ENCODE data around the gene RCOR3.

DNA sequence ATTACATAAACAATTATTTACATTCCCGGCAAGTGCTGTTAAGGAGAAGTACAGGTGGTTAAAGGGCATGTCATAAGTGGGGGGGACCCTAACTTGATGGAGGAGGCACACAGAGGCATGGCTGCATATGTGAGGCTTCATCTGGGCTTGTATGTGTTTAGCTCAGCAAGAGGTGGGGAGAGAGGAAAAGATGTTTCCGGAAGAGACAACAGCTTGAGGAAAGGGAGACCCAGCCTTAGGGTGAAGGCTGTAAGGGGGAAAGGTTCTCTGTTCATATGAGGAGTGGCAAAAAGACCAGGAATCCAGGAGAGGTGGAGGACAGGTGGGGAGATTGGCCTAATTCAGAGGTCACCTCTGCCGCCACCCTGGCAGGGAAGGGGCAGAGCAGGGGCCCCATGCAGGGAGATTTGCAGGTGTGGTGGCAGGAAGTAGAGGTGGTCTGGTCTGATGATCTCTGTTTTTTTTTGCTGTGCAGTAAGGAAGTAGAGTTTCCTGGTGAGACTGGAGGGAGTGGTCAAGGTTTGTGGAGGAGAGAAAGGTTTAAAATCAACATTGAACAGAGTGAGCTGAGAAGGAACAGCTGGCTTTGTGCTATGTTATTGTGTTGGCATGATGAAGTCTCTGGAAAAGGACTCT lies 76.5 kb downstream of the RCOR3 start:
- TF ChIP-seq, protein P1, sequence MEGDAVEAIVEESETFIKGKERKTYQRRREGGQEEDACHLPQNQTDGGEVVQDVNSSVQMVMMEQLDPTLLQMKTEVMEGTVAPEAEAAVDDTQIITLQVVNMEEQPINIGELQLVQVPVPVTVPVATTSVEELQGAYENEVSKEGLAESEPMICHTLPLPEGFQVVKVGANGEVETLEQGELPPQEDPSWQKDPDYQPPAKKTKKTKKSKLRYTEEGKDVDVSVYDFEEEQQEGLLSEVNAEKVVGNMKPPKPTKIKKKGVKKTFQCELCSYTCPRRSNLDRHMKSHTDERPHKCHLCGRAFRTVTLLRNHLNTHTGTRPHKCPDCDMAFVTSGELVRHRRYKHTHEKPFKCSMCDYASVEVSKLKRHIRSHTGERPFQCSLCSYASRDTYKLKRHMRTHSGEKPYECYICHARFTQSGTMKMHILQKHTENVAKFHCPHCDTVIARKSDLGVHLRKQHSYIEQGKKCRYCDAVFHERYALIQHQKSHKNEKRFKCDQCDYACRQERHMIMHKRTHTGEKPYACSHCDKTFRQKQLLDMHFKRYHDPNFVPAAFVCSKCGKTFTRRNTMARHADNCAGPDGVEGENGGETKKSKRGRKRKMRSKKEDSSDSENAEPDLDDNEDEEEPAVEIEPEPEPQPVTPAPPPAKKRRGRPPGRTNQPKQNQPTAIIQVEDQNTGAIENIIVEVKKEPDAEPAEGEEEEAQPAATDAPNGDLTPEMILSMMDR (IDR thresholded peaks at IDR 0.05 in 2 of 3, conservative IDR thresholded peaks at IDR 0.05 in 1 of 3; ENCODE audit: control insufficient read depth in 2 of 3, extremely low read depth in 1 of 3, insufficient read depth in 1 of 3, low read depth in 3 of 3, low read length in 3 of 3) = no peak
- TF ChIP-seq RBBP5 (conservative IDR thresholded peaks at IDR 0.05) (no peak), POLR2A (IDR thresholded peaks at IDR 0.05; ENCODE audit: low read depth, low read length) (no peak; the same call in 1 of the 2 replicates), TAF1 (IDR thresholded peaks at IDR 0.05; ENCODE audit: borderline replicate concordance, low read depth, low read length) (no peak), JUND (IDR thresholded peaks at IDR 0.05; ENCODE audit: low read depth, low read length) (no peak), IRF4 (IDR thresholded peaks at IDR 0.05; ENCODE audit: low read depth, low read length) (no peak), EZH2 (IDR thresholded peaks at IDR 0.05; ENCODE audit: borderline replicate concordance, control insufficient read depth, low read depth, low read length) (no peak)
- TF ChIP-seq, protein P2, sequence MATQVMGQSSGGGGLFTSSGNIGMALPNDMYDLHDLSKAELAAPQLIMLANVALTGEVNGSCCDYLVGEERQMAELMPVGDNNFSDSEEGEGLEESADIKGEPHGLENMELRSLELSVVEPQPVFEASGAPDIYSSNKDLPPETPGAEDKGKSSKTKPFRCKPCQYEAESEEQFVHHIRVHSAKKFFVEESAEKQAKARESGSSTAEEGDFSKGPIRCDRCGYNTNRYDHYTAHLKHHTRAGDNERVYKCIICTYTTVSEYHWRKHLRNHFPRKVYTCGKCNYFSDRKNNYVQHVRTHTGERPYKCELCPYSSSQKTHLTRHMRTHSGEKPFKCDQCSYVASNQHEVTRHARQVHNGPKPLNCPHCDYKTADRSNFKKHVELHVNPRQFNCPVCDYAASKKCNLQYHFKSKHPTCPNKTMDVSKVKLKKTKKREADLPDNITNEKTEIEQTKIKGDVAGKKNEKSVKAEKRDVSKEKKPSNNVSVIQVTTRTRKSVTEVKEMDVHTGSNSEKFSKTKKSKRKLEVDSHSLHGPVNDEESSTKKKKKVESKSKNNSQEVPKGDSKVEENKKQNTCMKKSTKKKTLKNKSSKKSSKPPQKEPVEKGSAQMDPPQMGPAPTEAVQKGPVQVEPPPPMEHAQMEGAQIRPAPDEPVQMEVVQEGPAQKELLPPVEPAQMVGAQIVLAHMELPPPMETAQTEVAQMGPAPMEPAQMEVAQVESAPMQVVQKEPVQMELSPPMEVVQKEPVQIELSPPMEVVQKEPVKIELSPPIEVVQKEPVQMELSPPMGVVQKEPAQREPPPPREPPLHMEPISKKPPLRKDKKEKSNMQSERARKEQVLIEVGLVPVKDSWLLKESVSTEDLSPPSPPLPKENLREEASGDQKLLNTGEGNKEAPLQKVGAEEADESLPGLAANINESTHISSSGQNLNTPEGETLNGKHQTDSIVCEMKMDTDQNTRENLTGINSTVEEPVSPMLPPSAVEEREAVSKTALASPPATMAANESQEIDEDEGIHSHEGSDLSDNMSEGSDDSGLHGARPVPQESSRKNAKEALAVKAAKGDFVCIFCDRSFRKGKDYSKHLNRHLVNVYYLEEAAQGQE (IDR thresholded peaks at IDR 0.05; ENCODE audit: low read depth, low read length) = no peak
- TF ChIP-seq, protein P3, sequence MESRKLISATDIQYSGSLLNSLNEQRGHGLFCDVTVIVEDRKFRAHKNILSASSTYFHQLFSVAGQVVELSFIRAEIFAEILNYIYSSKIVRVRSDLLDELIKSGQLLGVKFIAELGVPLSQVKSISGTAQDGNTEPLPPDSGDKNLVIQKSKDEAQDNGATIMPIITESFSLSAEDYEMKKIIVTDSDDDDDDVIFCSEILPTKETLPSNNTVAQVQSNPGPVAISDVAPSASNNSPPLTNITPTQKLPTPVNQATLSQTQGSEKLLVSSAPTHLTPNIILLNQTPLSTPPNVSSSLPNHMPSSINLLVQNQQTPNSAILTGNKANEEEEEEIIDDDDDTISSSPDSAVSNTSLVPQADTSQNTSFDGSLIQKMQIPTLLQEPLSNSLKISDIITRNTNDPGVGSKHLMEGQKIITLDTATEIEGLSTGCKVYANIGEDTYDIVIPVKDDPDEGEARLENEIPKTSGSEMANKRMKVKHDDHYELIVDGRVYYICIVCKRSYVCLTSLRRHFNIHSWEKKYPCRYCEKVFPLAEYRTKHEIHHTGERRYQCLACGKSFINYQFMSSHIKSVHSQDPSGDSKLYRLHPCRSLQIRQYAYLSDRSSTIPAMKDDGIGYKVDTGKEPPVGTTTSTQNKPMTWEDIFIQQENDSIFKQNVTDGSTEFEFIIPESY (IDR thresholded peaks at IDR 0.05) = no peak
- TF ChIP-seq, protein P4, sequence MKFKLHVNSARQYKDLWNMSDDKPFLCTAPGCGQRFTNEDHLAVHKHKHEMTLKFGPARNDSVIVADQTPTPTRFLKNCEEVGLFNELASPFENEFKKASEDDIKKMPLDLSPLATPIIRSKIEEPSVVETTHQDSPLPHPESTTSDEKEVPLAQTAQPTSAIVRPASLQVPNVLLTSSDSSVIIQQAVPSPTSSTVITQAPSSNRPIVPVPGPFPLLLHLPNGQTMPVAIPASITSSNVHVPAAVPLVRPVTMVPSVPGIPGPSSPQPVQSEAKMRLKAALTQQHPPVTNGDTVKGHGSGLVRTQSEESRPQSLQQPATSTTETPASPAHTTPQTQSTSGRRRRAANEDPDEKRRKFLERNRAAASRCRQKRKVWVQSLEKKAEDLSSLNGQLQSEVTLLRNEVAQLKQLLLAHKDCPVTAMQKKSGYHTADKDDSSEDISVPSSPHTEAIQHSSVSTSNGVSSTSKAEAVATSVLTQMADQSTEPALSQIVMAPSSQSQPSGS (IDR thresholded peaks at IDR 0.05; ENCODE audit: low read length) = no peak

All from GM12878 (cell line).